K562 (cell line): Measurements from ENCODE around the gene LIG3. TPM values are rescaled to one million over a fixed set of nuclear protein-coding genes. Genes with fewer than 3 reads are reported as not detected.

Source experiments
- BHLHE40 ChIP-seq: IDR thresholded peaks from 2 replicates; pipeline ENCODE4 v1.6.1; 2011; ENCODE audit warnings: low read length, improper control_type of control experiment
- BRF1 ChIP-seq: IDR thresholded peaks from 3 replicates; pipeline ENCODE4 v1.6.1; 2011; ENCODE audit warnings: borderline replicate concordance, mild to moderate bottlenecking; ENCODE audit not compliant: insufficient read length; ENCODE audit errors: extremely low read depth
- CBX2 ChIP-seq: fragments of 200-600 bp; sonication (generic); IDR thresholded peaks from one replicate; pipeline ENCODE4 v1.6.1; 2012; ENCODE audit warnings: mild to moderate bottlenecking, low read length, inconsistent platforms; ENCODE audit not compliant: insufficient read depth, poor library complexity, severe bottlenecking
- DIDO1 ChIP-seq: fragments of 450-650 bp; IDR thresholded peaks from 2 replicates; pipeline ENCODE4 v1.6.1; 2016; ENCODE audit warnings: low read depth, missing biosample characterization, missing genetic modification characterization
- DMBX1 ChIP-seq: fragments of 250-450 bp; sonication (Bioruptor Pico); IDR thresholded peaks from 2 replicates; pipeline ENCODE4 v1.8.0; 2022; ENCODE audit warnings: inconsistent platforms, mild to moderate bottlenecking, moderate library complexity, borderline replicate concordance
- GMEB1 ChIP-seq: fragments of 250-450 bp; sonication (Bioruptor Pico); IDR thresholded peaks from 2 replicates; pipeline ENCODE4 v1.4.0; 2020; ENCODE audit warnings: mild to moderate bottlenecking
- HDAC2 ChIP-seq: fragments of 450-650 bp; IDR thresholded peaks from 2 replicates; pipeline ENCODE4 v1.6.1; 2016; ENCODE audit warnings: mild to moderate bottlenecking
- ILF3 ChIP-seq: fragments of 450-650 bp; IDR thresholded peaks from 2 replicates; pipeline ENCODE4 v1.6.1; 2018; ENCODE audit warnings: antibody characterized with exemption, mild to moderate bottlenecking, moderate library complexity, borderline replicate concordance
- MCM5 ChIP-seq: fragments of 450-650 bp; IDR thresholded peaks from 2 replicates; pipeline ENCODE4 v1.6.1; 2016; ENCODE audit warnings: low read depth
- NFIC ChIP-seq: fragments of 450-650 bp; IDR thresholded peaks from 2 replicates; pipeline ENCODE4 v1.6.1; 2017; ENCODE audit warnings: mild to moderate bottlenecking, inconsistent platforms
- SMARCA4 ChIP-seq: fragments of 450-650 bp; IDR thresholded peaks from 2 replicates; pipeline ENCODE4 v1.6.1; 2016
- SNRNP70 ChIP-seq: fragments of 200-400 bp; formaldehyde crosslinking; optimal IDR thresholded peaks from 2 replicates; pipeline ENCODE3; 2017; ENCODE audit warnings: low read depth, low read length
- STAG1 ChIP-seq: sonication (generic); formaldehyde crosslinking; IDR thresholded peaks from 2 replicates; pipeline ENCODE4 v1.5.0; 2020; ENCODE audit warnings: missing genetic modification reagents, borderline replicate concordance
- TGIF2 ChIP-seq: sonication (generic); formaldehyde crosslinking; IDR thresholded peaks from 2 replicates; pipeline ENCODE4 v1.8.1; 2022; ENCODE audit warnings: mild to moderate bottlenecking, missing genetic modification reagents, moderate library complexity
- YBX1 ChIP-seq: fragments of 450-650 bp; IDR thresholded peaks from 2 replicates; pipeline ENCODE4 v1.7.1; 2016; ENCODE audit warnings: mild to moderate bottlenecking
- ZBTB17 ChIP-seq: fragments of 450-650 bp; formaldehyde crosslinking; IDR thresholded peaks from 2 replicates; pipeline ENCODE4 v1.4.0; 2020; ENCODE audit warnings: mild to moderate bottlenecking
- ZNF140 ChIP-seq: fragments of 250-450 bp; sonication (Bioruptor Pico); IDR thresholded peaks from 2 replicates; pipeline ENCODE4 v1.8.0; 2021; ENCODE audit warnings: moderate library complexity, mild to moderate bottlenecking, inconsistent platforms
- ZNF165 ChIP-seq: fragments of 250-450 bp; sonication (Bioruptor Pico); IDR thresholded peaks from 2 replicates; pipeline ENCODE4 v1.4.0; 2020; ENCODE audit warnings: borderline replicate concordance
- ZNF384 ChIP-seq: IDR thresholded peaks from 2 replicates; pipeline ENCODE4 v1.6.1; 2012; ENCODE audit warnings: low read depth, low read length, improper control_type of control experiment
- polyA plus RNA-seq, 8 experiments: library from polyadenylated mRNA; depleted of rRNA in 4 of 8; stranded (reverse) in 5 of 8; unstranded in 3 of 8; fragments of >200 nt; fragmentation: Nextera tagmentation in 2 of 8; fragmentation: Illumina TruSeq in 1 of 8; extraction: Ambion mirVana in 2 of 8; extraction: Trizol in 1 of 8; gene quantifications; 2 replicates each; pipeline versions ENCODE4 v1.2.1 to v1.2.3, GENCODE V29; 2011 to 2014; ENCODE audit warnings: inconsistent platforms in 1 of 8, missing spikeins in 1 of 8
- total RNA-seq, 7 experiments: library from RNA; depleted of rRNA in 6 of 7; stranded (reverse); fragments of >200 nt in 6 of 7; fragmentation: Illumina TruSeq in 2 of 7; extraction: Trizol in 2 of 7; gene quantifications; 2 replicates each; pipeline versions ENCODE4 v1.2.1 to v1.2.3, GENCODE V29; 2011 to 2021; ENCODE audit warnings: low replicate concordance in 1 of 7
- TF ChIP-seq, protein P1 (sequence below), 2 experiments: IDR thresholded peaks; 2 replicates each; pipeline ENCODE4 v1.6.1; 2011; ENCODE audit warnings: borderline replicate concordance in 1 of 2, control low read depth in 1 of 2, low read depth in 1 of 2, low read length in 1 of 2, mild to moderate bottlenecking in 1 of 2, mixed read lengths in 1 of 2, moderate library complexity in 1 of 2; ENCODE audit not compliant: insufficient read depth in 1 of 2, insufficient read length in 1 of 2, poor library complexity in 1 of 2, severe bottlenecking in 1 of 2; ENCODE audit errors: extremely low read depth in 1 of 2
- TF ChIP-seq, protein P2 (sequence below): fragments of 250-450 bp; sonication (Bioruptor Pico); IDR thresholded peaks from 2 replicates; pipeline ENCODE4 v1.4.0; 2020; ENCODE audit warnings: mild to moderate bottlenecking, moderate library complexity
- TF ChIP-seq, protein P3 (sequence below): sonication (generic); formaldehyde crosslinking; IDR thresholded peaks from 2 replicates; pipeline ENCODE4 v1.8.0; 2022; ENCODE audit warnings: mild to moderate bottlenecking, low read depth, missing genetic modification reagents

LIG3 gene
- total and polyA plus RNA-seq, 9 of the 15 experiments (the other 6 are each of a cell fraction or from before 2014, with no cell fraction given) = 7.6 to 75.0 (median 43.0) TPM

- no peak for TF ChIP-seq GMEB1 (CRISPR knock-in tag)
- TF ChIP-seq TGIF2 = no peak
- no peak for TF ChIP-seq HDAC2
- TF ChIP-seq CBX2 = no peak
- no peak for TF ChIP-seq SNRNP70
- no peak for TF ChIP-seq ZNF165
- TF ChIP-seq, protein P1, sequence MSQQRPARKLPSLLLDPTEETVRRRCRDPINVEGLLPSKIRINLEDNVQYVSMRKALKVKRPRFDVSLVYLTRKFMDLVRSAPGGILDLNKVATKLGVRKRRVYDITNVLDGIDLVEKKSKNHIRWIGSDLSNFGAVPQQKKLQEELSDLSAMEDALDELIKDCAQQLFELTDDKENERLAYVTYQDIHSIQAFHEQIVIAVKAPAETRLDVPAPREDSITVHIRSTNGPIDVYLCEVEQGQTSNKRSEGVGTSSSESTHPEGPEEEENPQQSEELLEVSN (IDR thresholded peaks at IDR 0.05; ENCODE audit: borderline replicate concordance in 1 of 2, extremely low read depth in 1 of 2, insufficient read depth in 1 of 2, insufficient read length in 1 of 2, low read depth in 1 of 2, low read length in 1 of 2, poor library complexity in 1 of 2, severe bottlenecking in 1 of 2) = no peak
- TF ChIP-seq YBX1 = no peak
- peak; percentile 86 for TF ChIP-seq SMARCA4
- no peak for TF ChIP-seq ZNF140 (CRISPR knock-in tag)
- peak; percentile 7; the same call in 1 of the 2 replicates for TF ChIP-seq BHLHE40
- no peak for TF ChIP-seq STAG1 (CRISPR knock-in tag)
- no peak for TF ChIP-seq MCM5
- TF ChIP-seq BRF1 = no peak
- no peak for TF ChIP-seq DIDO1
- no peak for TF ChIP-seq ILF3
- no peak for TF ChIP-seq DMBX1 (CRISPR knock-in tag)
- TF ChIP-seq ZBTB17 (CRISPR knock-in tag) = no peak
- TF ChIP-seq ZNF384 = no peak
- TF ChIP-seq NFIC = peak; percentile 14; the same call in 1 of the 2 replicates
- TF ChIP-seq, protein P2, sequence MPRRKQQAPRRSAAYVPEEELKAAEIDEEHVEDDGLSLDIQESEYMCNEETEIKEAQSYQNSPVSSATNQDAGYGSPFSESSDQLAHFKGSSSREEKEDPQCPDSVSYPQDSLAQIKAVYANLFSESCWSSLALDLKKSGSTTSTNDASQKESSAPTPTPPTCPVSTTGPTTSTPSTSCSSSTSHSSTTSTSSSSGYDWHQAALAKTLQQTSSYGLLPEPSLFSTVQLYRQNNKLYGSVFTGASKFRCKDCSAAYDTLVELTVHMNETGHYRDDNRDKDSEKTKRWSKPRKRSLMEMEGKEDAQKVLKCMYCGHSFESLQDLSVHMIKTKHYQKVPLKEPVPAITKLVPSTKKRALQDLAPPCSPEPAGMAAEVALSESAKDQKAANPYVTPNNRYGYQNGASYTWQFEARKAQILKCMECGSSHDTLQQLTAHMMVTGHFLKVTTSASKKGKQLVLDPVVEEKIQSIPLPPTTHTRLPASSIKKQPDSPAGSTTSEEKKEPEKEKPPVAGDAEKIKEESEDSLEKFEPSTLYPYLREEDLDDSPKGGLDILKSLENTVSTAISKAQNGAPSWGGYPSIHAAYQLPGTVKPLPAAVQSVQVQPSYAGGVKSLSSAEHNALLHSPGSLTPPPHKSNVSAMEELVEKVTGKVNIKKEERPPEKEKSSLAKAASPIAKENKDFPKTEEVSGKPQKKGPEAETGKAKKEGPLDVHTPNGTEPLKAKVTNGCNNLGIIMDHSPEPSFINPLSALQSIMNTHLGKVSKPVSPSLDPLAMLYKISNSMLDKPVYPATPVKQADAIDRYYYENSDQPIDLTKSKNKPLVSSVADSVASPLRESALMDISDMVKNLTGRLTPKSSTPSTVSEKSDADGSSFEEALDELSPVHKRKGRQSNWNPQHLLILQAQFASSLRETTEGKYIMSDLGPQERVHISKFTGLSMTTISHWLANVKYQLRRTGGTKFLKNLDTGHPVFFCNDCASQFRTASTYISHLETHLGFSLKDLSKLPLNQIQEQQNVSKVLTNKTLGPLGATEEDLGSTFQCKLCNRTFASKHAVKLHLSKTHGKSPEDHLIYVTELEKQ (CRISPR knock-in tag) = no peak
- TF ChIP-seq, protein P3, sequence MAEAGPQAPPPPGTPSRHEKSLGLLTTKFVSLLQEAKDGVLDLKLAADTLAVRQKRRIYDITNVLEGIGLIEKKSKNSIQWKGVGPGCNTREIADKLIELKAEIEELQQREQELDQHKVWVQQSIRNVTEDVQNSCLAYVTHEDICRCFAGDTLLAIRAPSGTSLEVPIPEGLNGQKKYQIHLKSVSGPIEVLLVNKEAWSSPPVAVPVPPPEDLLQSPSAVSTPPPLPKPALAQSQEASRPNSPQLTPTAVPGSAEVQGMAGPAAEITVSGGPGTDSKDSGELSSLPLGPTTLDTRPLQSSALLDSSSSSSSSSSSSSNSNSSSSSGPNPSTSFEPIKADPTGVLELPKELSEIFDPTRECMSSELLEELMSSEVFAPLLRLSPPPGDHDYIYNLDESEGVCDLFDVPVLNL = no peak
These were observed 1.4 kb downstream of the LIG3 start (continued) for GRCh38 chr17:34981538-34982241.
